GM12801 (cell line): ENCODE data around the gene SPRR2D.

Experiments used
- CTCF ChIP-seq: IDR thresholded peaks from one replicate; pipeline ENCODE4 v1.5.1; 2011; ENCODE audit warnings: control low read depth; ENCODE audit not compliant: insufficient read length; ENCODE audit errors: extremely low read depth

Gene SPRR2D

DNA sequence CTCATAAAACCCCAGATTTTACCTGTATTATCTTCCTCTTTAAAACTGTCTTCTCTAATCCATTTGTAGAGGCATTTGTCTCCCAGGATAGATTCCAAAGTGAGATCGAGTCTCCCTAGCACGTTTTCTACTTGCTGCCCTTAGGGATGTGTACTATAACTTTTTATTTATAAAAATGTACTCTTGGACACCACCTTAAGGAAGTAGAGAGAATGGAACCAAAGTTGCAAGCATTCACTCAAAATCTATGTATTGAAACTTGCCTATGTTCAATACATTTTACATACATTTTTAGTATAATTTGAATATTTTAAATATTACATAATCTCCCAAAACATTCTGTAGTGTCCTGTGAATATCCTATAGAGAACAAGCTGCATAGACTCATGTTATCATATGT is 17.2 kb upstream of the SPRR2D start:
- no peak for TF ChIP-seq CTCF

GRCh38 chr1:153057375-153057774 is 16.5 kb upstream of the SPRR2D start, which contains the start of gene SPRR2A:
SPRR2A (minus strand) TSS chr1:153057512; CDS start chr1:153056735, 777 bp downstream.
- TF ChIP-seq CTCF, result no peak

- TF ChIP-seq CTCF, result no peak
These were observed 8.3 kb upstream of the SPRR2D start for GRCh38 chr1:153049211-153049610.

DNA sequence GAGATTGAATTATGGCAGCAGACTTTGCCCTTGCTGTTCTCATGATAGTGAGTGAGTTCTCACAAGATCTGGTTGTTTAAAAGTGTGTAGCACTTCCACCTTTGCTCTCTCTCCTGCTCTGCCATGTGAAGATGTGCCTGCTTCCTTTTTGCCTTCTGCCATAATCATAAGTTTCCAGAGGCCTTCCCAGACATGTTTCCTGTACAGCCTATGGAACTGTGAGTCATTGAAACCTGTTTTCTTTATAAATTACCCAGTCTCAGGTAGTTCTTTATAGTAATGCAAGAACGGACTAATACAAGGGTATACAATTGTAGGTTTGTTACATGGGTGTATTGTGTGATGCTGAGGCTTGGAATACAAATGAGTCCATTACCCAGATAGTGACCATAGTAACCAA is 5.7 kb downstream of the SPRR2D start:
- no peak for TF ChIP-seq CTCF

- TF ChIP-seq CTCF, result no peak
These were observed 8.1 kb downstream of the SPRR2D start for GRCh38 chr1:153032677-153033308.

- no peak for TF ChIP-seq CTCF
These were observed 8.8 kb downstream of the SPRR2D start for GRCh38 chr1:153032073-153032472.

- no peak for TF ChIP-seq CTCF
These were observed 10.0 kb downstream of the SPRR2D start, which contains the start of gene SPRR1B for GRCh38 chr1:153030895-153031294. SPRR1B (plus strand) TSS chr1:153031203; CDS start chr1:153032346, 1,143 bp downstream.
